HG03575 (cell line): ENCODE measurements around the gene SEC31A.
"Not testable (repeated sequence)": the region's sequence is repeated elsewhere in the genome, so short reads cannot be mapped to it uniquely, and the experiment has no call there.

Experiments used
- ATAC-seq: cut with Tn5 transposase; IDR thresholded peaks from one replicate; pipeline ENCODE4 v1.9.1; 2021; ENCODE audit not compliant: unreplicated experiment, insufficient number of reproducible peaks, low FRiP score; ENCODE audit errors: extremely low read depth

The SEC31A gene, protein sequence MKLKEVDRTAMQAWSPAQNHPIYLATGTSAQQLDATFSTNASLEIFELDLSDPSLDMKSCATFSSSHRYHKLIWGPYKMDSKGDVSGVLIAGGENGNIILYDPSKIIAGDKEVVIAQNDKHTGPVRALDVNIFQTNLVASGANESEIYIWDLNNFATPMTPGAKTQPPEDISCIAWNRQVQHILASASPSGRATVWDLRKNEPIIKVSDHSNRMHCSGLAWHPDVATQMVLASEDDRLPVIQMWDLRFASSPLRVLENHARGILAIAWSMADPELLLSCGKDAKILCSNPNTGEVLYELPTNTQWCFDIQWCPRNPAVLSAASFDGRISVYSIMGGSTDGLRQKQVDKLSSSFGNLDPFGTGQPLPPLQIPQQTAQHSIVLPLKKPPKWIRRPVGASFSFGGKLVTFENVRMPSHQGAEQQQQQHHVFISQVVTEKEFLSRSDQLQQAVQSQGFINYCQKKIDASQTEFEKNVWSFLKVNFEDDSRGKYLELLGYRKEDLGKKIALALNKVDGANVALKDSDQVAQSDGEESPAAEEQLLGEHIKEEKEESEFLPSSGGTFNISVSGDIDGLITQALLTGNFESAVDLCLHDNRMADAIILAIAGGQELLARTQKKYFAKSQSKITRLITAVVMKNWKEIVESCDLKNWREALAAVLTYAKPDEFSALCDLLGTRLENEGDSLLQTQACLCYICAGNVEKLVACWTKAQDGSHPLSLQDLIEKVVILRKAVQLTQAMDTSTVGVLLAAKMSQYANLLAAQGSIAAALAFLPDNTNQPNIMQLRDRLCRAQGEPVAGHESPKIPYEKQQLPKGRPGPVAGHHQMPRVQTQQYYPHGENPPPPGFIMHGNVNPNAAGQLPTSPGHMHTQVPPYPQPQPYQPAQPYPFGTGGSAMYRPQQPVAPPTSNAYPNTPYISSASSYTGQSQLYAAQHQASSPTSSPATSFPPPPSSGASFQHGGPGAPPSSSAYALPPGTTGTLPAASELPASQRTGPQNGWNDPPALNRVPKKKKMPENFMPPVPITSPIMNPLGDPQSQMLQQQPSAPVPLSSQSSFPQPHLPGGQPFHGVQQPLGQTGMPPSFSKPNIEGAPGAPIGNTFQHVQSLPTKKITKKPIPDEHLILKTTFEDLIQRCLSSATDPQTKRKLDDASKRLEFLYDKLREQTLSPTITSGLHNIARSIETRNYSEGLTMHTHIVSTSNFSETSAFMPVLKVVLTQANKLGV

DNA sequence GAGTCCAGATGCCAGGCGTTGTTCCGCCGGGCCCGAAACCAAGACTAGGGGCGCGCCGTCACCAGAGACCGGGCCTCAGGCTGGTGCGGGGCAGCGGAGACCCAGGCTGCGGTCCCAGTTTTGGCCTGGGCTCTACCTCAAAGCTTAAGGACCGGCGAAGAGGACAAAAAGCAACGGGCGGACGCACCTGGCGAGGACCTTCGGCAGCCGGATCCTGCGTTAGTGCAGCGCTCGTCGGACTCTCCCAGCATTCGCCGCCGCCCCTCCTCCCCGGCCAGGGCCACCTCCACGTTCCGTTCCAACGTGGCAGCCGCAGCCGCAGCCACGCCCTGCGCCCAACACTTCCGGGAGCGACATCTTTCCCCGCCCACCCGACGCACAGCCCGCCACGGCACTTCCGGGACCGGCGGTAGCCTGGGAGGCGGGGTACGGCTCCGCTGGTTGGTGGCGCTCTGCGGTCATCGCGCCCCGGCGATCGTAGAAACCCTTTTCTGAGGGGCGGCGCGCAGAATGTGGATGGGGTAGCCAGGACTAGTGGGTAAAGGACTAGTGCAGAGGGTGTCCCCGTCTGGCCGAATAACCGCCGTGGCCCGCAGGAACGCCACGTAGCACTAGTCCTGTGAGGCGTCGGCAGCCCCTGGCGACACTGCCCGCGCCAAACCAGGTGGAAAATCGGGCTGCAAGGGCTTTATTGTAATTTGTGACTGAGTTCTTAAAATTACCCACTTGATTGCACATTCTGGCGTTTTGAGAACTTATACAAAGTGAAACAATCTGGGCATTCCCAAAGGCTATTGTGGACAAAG is at the start of gene SEC31A:
TSS of gene SEC31A (minus strand) at position 253 of the 806 bp plus-strand sequence. CDS start 9,217 bp downstream, outside the sequence.
- peak; percentile 54 for ATAC-seq

DNA sequence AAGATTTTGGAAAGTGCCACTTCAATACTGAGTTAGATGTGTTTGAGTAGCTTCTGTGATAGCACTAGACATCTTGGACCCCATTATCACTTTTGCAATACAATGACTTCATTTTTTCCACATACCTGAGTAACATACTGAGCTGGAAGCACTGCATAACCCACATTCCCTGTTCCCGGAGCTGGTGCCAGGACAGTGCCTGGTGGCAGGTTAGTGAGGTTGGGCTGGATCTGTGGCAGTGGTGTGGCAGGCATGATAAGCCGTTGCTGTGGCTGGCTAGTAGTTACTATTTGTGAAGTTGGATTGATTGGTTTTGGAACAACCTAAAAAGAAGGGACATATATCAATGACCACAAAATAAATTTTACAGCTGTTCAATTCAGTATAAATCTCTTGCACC is 48.5 kb upstream of the SEC31A start:
- no peak for ATAC-seq

DNA sequence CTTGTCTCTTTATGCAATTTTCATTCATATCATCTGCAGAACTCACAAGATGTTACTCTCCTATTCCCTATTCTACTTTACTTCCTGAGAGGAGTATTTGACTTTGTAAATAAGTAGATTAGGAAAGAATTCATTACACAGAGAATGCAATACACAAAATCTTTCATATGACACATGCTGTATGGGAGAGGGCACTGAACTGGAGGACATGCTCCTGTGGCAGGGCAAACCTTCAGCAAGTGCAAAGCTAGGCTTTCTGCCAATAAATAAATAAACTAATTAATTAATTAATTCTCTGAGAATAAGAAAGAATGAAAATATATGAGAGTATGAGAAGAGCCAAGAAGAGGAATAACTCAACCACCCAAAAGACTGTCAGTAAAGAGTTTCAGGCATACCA is 43.5 kb upstream of the SEC31A start:
- no peak for ATAC-seq

DNA sequence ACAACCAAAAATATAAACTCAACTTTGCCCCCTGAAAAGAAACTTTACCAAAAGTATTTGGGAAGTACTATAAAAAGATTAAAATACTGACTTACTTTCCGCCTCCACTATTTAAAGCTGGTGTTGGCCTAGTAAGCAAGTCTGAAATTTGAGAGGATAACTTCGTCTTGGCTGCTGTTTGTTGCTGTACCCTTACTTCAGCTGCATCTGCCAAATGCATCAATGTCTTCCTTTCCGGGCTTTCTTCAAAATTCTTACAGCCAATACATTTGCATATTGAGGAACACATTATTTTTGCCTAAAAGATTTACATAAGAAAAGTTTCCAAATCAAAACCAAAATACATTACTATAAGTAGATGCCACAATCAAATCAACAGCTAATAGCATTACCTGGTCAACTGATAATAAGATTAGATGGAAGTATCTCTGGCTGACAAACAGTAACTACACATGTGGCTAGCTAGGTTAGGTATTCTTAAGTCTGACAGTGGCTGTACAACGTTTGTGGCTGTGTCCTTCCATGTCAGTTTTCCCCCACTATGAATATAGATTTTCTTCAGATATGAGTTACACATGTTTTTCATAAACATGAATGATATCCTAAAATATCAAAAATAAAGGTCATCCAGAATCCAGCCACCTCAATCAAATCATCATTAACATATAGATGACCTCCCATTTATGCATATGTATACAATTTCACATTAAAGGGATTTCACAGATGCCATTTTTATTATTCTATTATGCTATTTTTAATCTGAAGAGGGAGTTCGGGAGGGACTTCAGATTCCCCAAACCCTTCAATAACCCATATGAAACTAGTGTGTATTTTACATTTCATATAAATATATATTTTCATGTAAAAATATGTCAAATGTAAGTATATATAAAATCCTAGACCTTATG is 40.1 kb upstream of the SEC31A start:
- ATAC-seq = no peak

DNA sequence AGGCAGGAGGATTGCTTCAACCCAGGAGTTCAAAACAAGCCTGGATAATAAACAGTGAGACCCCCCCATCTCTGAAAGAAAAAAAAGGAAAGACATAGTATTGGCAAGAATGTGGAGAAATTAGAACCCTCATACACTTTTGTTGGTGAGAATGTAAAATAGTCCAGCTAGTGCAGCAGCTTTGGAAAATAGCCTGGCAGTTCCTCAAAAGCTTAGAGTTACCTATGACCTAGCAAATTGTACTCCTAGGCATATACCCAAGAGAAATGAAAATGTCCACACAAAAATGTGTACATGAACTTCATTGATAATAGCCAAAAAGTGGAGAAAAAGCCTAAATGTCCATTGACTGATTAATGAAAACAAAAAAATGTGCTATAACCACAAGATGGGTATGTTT is 30.8 kb upstream of the SEC31A start:
- no peak for ATAC-seq

DNA sequence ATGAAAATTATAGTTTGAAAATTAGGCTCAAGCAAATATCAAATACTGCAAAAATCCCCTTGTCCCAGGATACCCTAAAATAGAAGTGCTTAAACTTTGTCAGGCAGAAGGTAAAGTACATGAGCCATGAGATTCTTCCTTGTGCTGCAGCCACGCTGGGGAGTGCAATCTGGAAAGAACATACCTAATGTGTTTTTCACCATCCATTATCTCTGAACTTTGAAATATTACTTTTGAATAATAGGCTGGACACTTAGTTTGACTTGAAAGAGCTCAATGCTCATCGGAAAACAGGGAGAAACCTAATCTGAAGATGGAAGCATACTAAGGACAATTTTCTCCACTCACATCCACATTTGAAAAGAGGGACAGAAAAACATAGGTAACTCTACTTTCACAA is 28.4 kb upstream of the SEC31A start:
- ATAC-seq = no peak

DNA sequence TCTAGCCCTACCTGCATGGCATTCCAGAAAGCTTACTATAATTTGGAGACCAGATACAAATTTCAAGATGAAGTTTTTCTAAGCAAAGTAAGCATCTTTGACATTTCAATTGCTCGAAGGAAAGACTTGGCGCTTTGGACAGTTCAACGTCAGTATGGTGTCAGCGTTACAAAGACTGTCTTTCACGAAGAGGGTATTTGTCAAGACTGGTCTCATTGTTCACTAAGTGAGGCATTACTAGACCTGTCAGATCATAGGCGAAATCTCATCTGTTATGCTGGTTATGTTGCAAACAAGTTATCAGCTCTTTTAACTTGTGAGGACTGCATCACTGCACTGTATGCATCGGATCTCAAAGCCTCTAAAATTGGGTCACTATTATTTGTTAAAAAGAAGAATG is 27.1 kb upstream of the SEC31A start:
- no peak for ATAC-seq

DNA sequence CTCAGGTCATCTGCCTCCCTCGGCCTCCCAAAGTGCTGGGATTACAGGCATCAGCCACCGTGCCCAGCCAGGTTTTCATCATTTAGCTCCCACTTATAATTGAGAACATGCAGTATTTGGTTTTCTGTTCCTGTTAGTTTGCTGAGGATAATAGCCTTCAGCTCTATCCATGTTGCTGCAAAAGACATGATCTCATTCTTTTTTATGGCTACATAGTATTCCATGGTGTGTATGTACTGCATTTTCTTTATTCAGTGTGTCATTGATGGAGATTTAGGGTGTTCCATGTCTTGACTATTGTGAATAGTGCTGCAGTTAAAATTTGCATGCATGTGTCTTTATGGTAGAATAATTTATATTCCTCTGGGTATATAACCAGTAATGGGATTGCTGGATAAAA is 23.0 kb upstream of the SEC31A start:
- ATAC-seq = not testable (repeated sequence)

DNA sequence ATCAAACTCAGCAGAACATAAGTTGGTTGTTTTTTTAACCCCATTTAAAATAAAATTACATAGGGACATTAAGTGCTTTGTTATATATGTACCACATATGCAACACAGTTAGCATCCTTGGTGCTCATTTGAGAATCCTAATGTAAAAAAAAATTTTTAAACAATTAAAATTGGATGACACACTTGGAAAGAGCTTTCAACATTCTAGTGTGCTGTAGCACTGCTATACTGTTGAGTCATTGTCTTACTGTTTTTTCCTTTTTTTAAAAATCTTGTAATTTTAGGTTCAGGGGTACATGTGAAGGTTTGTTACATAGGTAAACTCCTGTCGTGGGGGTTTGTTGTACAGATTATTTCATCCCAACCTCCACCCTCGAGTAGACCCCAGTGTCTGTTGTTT is 22.4 kb upstream of the SEC31A start:
- no peak for ATAC-seq

DNA sequence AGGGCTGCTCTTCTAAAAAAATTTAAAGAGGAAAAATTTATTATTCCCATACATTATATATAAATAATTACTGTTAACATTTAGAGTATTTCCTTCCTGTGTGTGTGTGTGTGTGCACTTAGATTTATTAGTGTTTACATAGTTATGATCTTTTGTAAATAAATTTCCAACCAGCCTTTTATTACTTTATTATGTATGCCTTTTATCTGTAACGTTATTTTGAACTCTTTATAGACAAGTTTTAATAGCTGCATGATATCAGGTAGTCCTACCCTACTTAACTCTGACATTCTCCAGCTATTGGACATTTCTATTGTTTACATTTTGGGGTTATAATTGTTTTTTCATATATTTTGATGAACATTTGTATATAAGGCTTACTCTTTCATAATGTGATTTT is 18.4 kb upstream of the SEC31A start:
- no peak for ATAC-seq

DNA sequence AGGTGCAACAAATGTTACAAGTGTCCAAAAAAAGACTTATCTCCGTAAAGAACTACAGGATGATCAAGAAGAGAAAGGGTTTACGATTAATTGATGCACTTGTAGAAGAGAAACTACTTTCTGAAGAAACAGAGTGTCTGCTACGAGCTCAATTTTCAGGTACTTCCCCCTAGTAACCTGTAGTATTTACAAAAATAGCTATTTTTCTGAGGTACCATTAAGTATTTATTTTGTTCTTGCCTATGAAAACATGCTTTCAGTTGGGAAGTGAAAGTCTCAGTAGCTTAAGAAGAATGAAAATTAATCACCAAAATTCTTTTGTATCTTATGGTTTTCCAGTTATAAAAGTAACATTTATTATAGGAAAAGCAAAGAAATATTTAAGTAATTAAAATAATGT is 15.5 kb upstream of the SEC31A start:
- peak; percentile 32 for ATAC-seq

DNA sequence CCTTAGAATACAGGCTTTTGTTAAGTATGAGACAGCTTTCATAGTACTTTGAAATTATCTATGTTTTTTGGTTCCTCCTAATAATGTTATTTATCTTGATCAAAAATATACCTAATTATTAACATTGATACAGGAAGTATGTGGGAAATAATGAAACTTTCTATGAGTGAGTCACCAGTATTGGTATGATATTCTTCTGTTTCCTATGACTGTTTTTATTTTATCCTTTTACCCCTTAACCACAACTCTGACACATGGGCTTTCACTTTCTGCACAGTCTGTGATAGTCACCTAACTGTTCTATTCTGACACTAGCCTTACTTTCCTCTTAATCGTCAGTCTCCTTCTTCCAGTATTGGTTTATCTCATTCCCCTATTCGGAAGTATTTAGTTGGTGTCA is 14.3 kb upstream of the SEC31A start:
- ATAC-seq = peak; percentile 84

DNA sequence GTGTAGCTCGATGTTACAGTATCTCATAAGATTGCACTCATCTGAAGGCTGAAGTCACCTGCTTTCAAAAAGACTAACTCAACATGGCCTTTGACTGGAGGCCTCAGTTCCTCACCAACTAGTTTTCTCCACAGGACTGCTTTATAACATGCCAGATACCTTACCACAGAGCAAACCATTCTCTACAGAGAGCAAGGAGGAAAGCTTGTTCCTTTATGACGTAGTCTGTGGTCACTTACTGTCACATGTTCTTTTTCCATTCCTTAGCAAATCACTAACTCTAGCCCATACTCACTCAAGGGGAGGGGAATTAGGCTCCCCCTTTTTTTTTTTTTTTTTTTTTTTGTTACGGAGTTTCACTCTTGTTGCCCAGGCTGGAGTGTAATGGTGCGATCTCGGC is 12.8 kb upstream of the SEC31A start:
- ATAC-seq = no peak

DNA sequence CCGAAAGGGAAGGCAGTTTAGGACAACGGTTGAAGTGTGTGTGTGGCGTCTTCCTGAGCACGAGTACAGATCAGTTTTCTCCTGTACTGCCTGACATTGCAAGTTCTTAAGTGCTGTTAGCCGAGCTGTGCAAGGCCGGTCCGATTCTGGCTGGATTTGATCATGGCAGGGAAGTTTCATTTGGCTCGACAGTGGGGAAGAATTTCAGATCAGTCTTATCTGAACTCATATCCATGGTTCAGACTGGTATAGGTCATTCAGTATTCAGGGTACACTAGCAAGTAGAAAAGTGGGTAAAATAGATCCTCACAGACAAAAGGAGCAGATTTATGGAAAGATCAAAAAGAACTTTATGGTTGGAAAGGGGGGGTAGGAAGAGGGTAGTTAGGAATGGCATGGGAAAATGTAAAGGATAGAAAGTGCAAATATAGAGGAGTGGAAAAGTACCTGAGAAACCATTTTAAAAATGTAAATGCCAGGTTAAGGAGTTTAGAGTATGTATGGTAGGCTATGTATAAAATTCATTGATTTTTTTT is 10.3 kb upstream of the SEC31A start:
- ATAC-seq = no peak

DNA sequence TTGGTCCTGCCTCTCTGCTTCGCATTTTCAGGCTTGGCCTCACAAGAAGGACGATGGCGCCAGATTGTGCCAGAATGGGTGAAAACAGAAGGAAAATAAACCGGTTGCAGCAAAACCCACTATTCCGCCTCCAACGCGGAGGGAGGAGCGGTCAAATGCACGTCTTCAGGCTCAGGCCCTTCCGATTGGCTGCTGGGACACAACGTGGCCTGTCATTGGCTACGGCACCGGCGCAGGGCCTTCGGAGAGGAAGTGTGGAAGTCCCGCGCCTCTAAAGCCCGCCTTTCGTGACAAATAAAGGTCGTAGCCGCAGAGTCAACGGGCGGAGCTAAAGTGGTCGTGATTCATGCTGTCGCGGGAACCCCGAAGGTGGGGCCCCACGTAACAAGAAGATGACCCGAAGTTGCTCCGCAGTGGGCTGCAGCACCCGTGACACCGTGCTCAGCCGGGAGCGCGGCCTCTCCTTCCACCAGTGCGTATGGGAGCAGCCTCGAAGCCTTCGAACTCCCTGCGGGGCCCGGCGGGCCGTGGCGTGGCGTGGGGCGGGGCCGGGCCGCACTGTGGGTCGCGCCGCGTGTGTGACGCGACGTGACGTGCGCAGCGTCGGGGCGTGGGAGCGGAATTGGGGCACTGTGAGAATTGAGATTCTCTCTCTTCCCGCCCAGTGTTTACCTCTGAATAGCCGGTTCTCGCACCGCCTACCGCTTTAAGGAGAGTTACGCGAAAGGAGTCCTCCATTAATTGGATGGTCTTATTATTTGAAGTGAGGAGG is 9.6 kb upstream of the SEC31A start, which contains the start of gene THAP9:
TSS of gene THAP9 (plus strand) at position 325 of the 772 bp plus-strand sequence. CDS start at position 393, 68 bp downstream.
- ATAC-seq = peak; percentile 62

DNA sequence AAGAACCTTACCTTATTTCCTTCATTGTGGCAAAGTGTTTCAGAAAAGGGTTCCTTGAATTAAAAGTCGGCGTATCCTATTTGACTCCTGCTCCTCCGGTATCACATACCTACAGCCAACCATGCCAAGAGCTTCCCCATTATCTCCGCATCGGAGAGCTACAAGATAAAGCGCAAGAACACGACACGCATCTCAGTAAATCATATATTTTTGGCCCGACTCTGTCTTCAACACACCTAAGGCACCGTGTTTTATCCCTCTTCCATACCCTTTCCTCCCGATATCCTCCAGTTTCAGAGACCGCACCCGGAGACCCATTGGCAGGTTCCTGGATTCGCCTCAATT is 9.1 kb upstream of the SEC31A start:
- ATAC-seq = no peak
